IPS-18a (cell line): ENCODE results near the gene SCAPER.
"Not testable (repeated sequence)": the region's sequence is repeated elsewhere in the genome, so short reads cannot be mapped to it uniquely, and the experiment has no call there.

ENCODE experiments used
- H3K27ac ChIP-seq: one replicate; pipeline ENCODE4 v1.5.1; 2013; ENCODE audit warnings: low read length
- H3K27me3 ChIP-seq: one replicate; pipeline ENCODE4 v1.6.1; 2013; ENCODE audit warnings: mild to moderate bottlenecking, low read length; ENCODE audit not compliant: control insufficient read depth, insufficient read depth
- H3K36me3 ChIP-seq: one replicate; pipeline ENCODE4 v1.6.1; 2013; ENCODE audit warnings: low read depth, low read length; ENCODE audit not compliant: control insufficient read depth
- H3K4me1 ChIP-seq: one replicate; pipeline ENCODE4 v1.6.1; 2013; ENCODE audit warnings: low read depth, low read length; ENCODE audit not compliant: control insufficient read depth
- H3K4me3 ChIP-seq: one replicate; pipeline ENCODE4 v1.5.1; 2013; ENCODE audit warnings: low read length
- H3K9ac ChIP-seq: one replicate; pipeline ENCODE4 v1.6.1; 2013; ENCODE audit warnings: mild to moderate bottlenecking, low read length, moderate library complexity
- H3K9me3 ChIP-seq: one replicate; pipeline ENCODE4 v1.6.1; 2013; ENCODE audit warnings: low read depth, low read length; ENCODE audit not compliant: control insufficient read depth

Gene SCAPER

GRCh38 chr15:76846782-76847181 lies 58.4 kb downstream of the SCAPER start:
- Histone ChIP-seq H3K9ac (no peak overlapping the region), H3K9me3 (no peaks in the 10 kb centered on the region)

GRCh38 chr15:76844096-76844495 lies 61.0 kb downstream of the SCAPER start:
- no peaks in the 10 kb centered on the region for H3K9me3 ChIP-seq
- H3K4me3 ChIP-seq, result no peak overlapping the region
- H3K36me3 ChIP-seq, result no peaks in the 10 kb centered on the region
- no peak overlapping the region for H3K27ac ChIP-seq
- H3K9ac ChIP-seq, result no peak overlapping the region
- H3K4me1 ChIP-seq, result no peaks in the 10 kb centered on the region
- no peaks in the 10 kb centered on the region for H3K27me3 ChIP-seq

More at GRCh38 chr15:76846782-76847181, 58.4 kb downstream of the SCAPER start:
- H3K4me3 ChIP-seq, result no peak overlapping the region
- H3K27me3 ChIP-seq, result no peaks in the 10 kb centered on the region
- no peak overlapping the region for H3K27ac ChIP-seq
- no peaks in the 10 kb centered on the region for H3K36me3 ChIP-seq
- no peaks in the 10 kb centered on the region for H3K4me1 ChIP-seq

GRCh38 chr15:76843269-76843668 lies 61.9 kb downstream of the SCAPER start:
- no peaks in the 10 kb centered on the region for H3K36me3 ChIP-seq
- no peak overlapping the region for H3K4me3 ChIP-seq
- no peaks in the 10 kb centered on the region for H3K4me1 ChIP-seq
- no peaks in the 10 kb centered on the region for H3K27me3 ChIP-seq
- no peak overlapping the region for H3K27ac ChIP-seq
- H3K9me3 ChIP-seq, result no peaks in the 10 kb centered on the region
- no peak overlapping the region for H3K9ac ChIP-seq

GRCh38 chr15:76840830-76841460 lies 64.2 kb downstream of the SCAPER start:
- no peaks in the 10 kb centered on the region for H3K9me3 ChIP-seq
- H3K36me3 ChIP-seq, result no peaks in the 10 kb centered on the region
- no peaks in the 10 kb centered on the region for H3K27me3 ChIP-seq
- no peaks in the 10 kb centered on the region for H3K4me1 ChIP-seq
- no peak overlapping the region for H3K27ac ChIP-seq
- H3K4me3 ChIP-seq, result no peak overlapping the region
- H3K9ac ChIP-seq, result no peak overlapping the region

- H3K4me3 ChIP-seq, result no peak overlapping the region
- no peaks in the 10 kb centered on the region for H3K27me3 ChIP-seq
- H3K36me3 ChIP-seq, result no peaks in the 10 kb centered on the region
- no peaks in the 10 kb centered on the region for H3K4me1 ChIP-seq
- no peaks in the 10 kb centered on the region for H3K9me3 ChIP-seq
- H3K27ac ChIP-seq, result no peak overlapping the region
- H3K9ac ChIP-seq, result no peak overlapping the region
Measured at GRCh38 chr15:76839173-76839572, 66.0 kb downstream of the SCAPER start.

- Histone ChIP-seq H3K9me3 (no peaks in the 10 kb centered on the region), H3K36me3 (no peaks in the 10 kb centered on the region), H3K27me3 (no peaks in the 10 kb centered on the region), H3K9ac (no peak overlapping the region), H3K4me1 (no peaks in the 10 kb centered on the region), H3K4me3 (no peak overlapping the region), H3K27ac (no peak overlapping the region)
Measured at GRCh38 chr15:76837474-76837873, 67.7 kb downstream of the SCAPER start.

- no peak overlapping the region for H3K4me3 ChIP-seq
- H3K27ac ChIP-seq, result no peak overlapping the region
- no peaks in the 10 kb centered on the region for H3K9me3 ChIP-seq
- no peak overlapping the region for H3K9ac ChIP-seq
- H3K27me3 ChIP-seq, result no peaks in the 10 kb centered on the region
- no peaks in the 10 kb centered on the region for H3K36me3 ChIP-seq
- H3K4me1 ChIP-seq, result no peaks in the 10 kb centered on the region
Measured at GRCh38 chr15:76829939-76830338, 75.2 kb downstream of the SCAPER start.

GRCh38 chr15:76823890-76824289 lies 81.2 kb downstream of the SCAPER start:
- Histone ChIP-seq H3K27me3 (no peaks in the 10 kb centered on the region), H3K36me3 (no peaks in the 10 kb centered on the region), H3K27ac (no peak overlapping the region), H3K4me1 (no peaks in the 10 kb centered on the region), H3K9ac (no peak overlapping the region), H3K9me3 (no peaks in the 10 kb centered on the region), H3K4me3 (no peak overlapping the region)

GRCh38 chr15:76823303-76823702 lies 81.8 kb downstream of the SCAPER start:
- H3K27ac ChIP-seq, result no peak overlapping the region
- no peak overlapping the region for H3K9ac ChIP-seq
- H3K4me1 ChIP-seq, result no peaks in the 10 kb centered on the region
- no peak overlapping the region for H3K4me3 ChIP-seq
- no peaks in the 10 kb centered on the region for H3K27me3 ChIP-seq
- no peaks in the 10 kb centered on the region for H3K9me3 ChIP-seq
- no peaks in the 10 kb centered on the region for H3K36me3 ChIP-seq

GRCh38 chr15:76818926-76819325 lies 86.2 kb downstream of the SCAPER start:
- not testable (repeated sequence) for H3K9ac ChIP-seq, H3K4me3 ChIP-seq, H3K9me3 ChIP-seq, H3K4me1 ChIP-seq, H3K27ac ChIP-seq, H3K27me3 ChIP-seq, H3K36me3 ChIP-seq

GRCh38 chr15:76815421-76815820 lies 89.7 kb downstream of the SCAPER start:
- no peaks in the 10 kb centered on the region for H3K27me3 ChIP-seq
- H3K4me3 ChIP-seq, result no peak overlapping the region
- peaks cover 5% of the 10 kb centered on the region for H3K4me1 ChIP-seq
- no peak overlapping the region for H3K27ac ChIP-seq
- no peaks in the 10 kb centered on the region for H3K9me3 ChIP-seq
- no peak overlapping the region for H3K9ac ChIP-seq
- no peaks in the 10 kb centered on the region for H3K36me3 ChIP-seq

GRCh38 chr15:76812381-76812780 lies 92.8 kb downstream of the SCAPER start:
- H3K4me1 ChIP-seq, result peaks cover 5% of the 10 kb centered on the region
- no peaks in the 10 kb centered on the region for H3K9me3 ChIP-seq
- no peak overlapping the region for H3K9ac ChIP-seq
- H3K27ac ChIP-seq, result no peak overlapping the region
- H3K36me3 ChIP-seq, result no peaks in the 10 kb centered on the region
- H3K4me3 ChIP-seq, result no peak overlapping the region
- H3K27me3 ChIP-seq, result no peaks in the 10 kb centered on the region
